T-helper 1 cell treated with Interleukin-12 subunit alpha and Interleukin-12 subunit beta and Interleukin-4 antibody, amounts not matched to agents 30 μg/mL and 1 μg/mL, for 36 hours (primary cell): Measurements from ENCODE around the gene ACOXL.
A peak's percentile ranks its signal among the peaks of the same experiment; 100 is the strongest.
"Not testable (repeated sequence)": the region's sequence is repeated elsewhere in the genome, so short reads cannot be mapped to it uniquely, and the experiment has no call there.

Experiments
- H3K27ac Mint-ChIP-seq: one replicate; pipeline ENCODE4 v1.8.0; 2021; ENCODE audit warnings: mild to moderate bottlenecking, mixed read lengths
- H3K27me3 Mint-ChIP-seq: one replicate; pipeline ENCODE4 v1.8.0; 2021; ENCODE audit warnings: low read depth, mixed read lengths
- H3K36me3 Mint-ChIP-seq: one replicate; pipeline ENCODE4 v1.8.0; 2021; ENCODE audit warnings: low read depth, mixed read lengths
- H3K4me1 Mint-ChIP-seq: one replicate; pipeline ENCODE4 v1.8.0; 2021; ENCODE audit warnings: low read depth, mixed read lengths
- H3K4me3 Mint-ChIP-seq: one replicate; pipeline ENCODE4 v1.8.0; 2021; ENCODE audit warnings: mild to moderate bottlenecking, moderate library complexity, mixed read lengths
- H3K9me3 Mint-ChIP-seq: one replicate; pipeline ENCODE4 v1.8.0; 2021; ENCODE audit warnings: mixed read lengths

The ACOXL gene

GRCh38 chr2:110852541-110853263, 120.3 kb downstream of the ACOXL start:
- no peak overlapping the region for H3K4me3 Mint-ChIP-seq
- peaks cover 6% of the 10 kb centered on the region for H3K36me3 Mint-ChIP-seq
- no peaks in the 10 kb centered on the region for H3K9me3 Mint-ChIP-seq
- H3K27me3 Mint-ChIP-seq = peaks cover 36% of the 10 kb centered on the region
- H3K4me1 Mint-ChIP-seq = peaks cover 42% of the 10 kb centered on the region
- peak overlapping the region; percentile 60 for H3K27ac Mint-ChIP-seq

GRCh38 chr2:110853516-110853915, 121.1 kb downstream of the ACOXL start:
- Mint-ChIP-seq H3K4me3 (no peak overlapping the region), H3K27ac (no peak overlapping the region)

GRCh38 chr2:110853948-110854347, 121.6 kb downstream of the ACOXL start:
- Mint-ChIP-seq H3K4me3 (no peak overlapping the region), H3K36me3 (peaks cover 4% of the 10 kb centered on the region), H3K27ac (peak overlapping the region; percentile 28), H3K9me3 (no peaks in the 10 kb centered on the region), H3K4me1 (peaks cover 47% of the 10 kb centered on the region), H3K27me3 (peaks cover 42% of the 10 kb centered on the region)

More at GRCh38 chr2:110853516-110853915, 121.1 kb downstream of the ACOXL start:
- Mint-ChIP-seq H3K36me3 (peaks cover 6% of the 10 kb centered on the region), H3K27me3 (peaks cover 41% of the 10 kb centered on the region), H3K4me1 (peaks cover 45% of the 10 kb centered on the region), H3K9me3 (no peaks in the 10 kb centered on the region)

- peaks cover 46% of the 10 kb centered on the region for H3K27me3 Mint-ChIP-seq
- no peak overlapping the region for H3K27ac Mint-ChIP-seq
- peaks cover 4% of the 10 kb centered on the region for H3K36me3 Mint-ChIP-seq
- no peaks in the 10 kb centered on the region for H3K9me3 Mint-ChIP-seq
- no peak overlapping the region for H3K4me3 Mint-ChIP-seq
- H3K4me1 Mint-ChIP-seq = peaks cover 49% of the 10 kb centered on the region
Measured at GRCh38 chr2:110854355-110855081, 122.1 kb downstream of the ACOXL start.

- peaks cover 58% of the 10 kb centered on the region for H3K4me1 Mint-ChIP-seq
- peaks cover 55% of the 10 kb centered on the region for H3K27me3 Mint-ChIP-seq
- not testable (repeated sequence) for H3K27ac Mint-ChIP-seq, H3K36me3 Mint-ChIP-seq, H3K4me3 Mint-ChIP-seq, H3K9me3 Mint-ChIP-seq
Measured at GRCh38 chr2:110855841-110856240, 123.5 kb downstream of the ACOXL start.

GRCh38 chr2:110858135-110858725, 125.9 kb downstream of the ACOXL start:
- peaks cover 68% of the 10 kb centered on the region for H3K27me3 Mint-ChIP-seq
- peak overlapping the region; percentile 79 for H3K27ac Mint-ChIP-seq
- H3K9me3 Mint-ChIP-seq = no peaks in the 10 kb centered on the region
- H3K4me1 Mint-ChIP-seq = peaks cover 48% of the 10 kb centered on the region
- H3K4me3 Mint-ChIP-seq = peak overlapping the region; percentile 75
- peaks cover 4% of the 10 kb centered on the region for H3K36me3 Mint-ChIP-seq

- Mint-ChIP-seq H3K4me1 (peaks cover 47% of the 10 kb centered on the region), H3K36me3 (peaks cover 4% of the 10 kb centered on the region), H3K9me3 (no peaks in the 10 kb centered on the region), H3K4me3 (peak overlapping the region; percentile 75), H3K27ac (peak overlapping the region; percentile 79), H3K27me3 (peaks cover 68% of the 10 kb centered on the region)
Measured at GRCh38 chr2:110858993-110859701, 126.8 kb downstream of the ACOXL start.

GRCh38 chr2:110860630-110861029, 128.3 kb downstream of the ACOXL start:
- peak overlapping the region; percentile 42 for H3K27ac Mint-ChIP-seq
- H3K9me3 Mint-ChIP-seq = no peaks in the 10 kb centered on the region
- H3K4me1 Mint-ChIP-seq = peaks cover 51% of the 10 kb centered on the region
- peaks cover 54% of the 10 kb centered on the region for H3K27me3 Mint-ChIP-seq
- peak overlapping the region; percentile 49 for H3K4me3 Mint-ChIP-seq
- H3K36me3 Mint-ChIP-seq = peaks cover 5% of the 10 kb centered on the region

GRCh38 chr2:110861616-110862260, 129.4 kb downstream of the ACOXL start:
- H3K4me3 Mint-ChIP-seq = no peak overlapping the region
- peaks cover 62% of the 10 kb centered on the region for H3K4me1 Mint-ChIP-seq
- H3K27ac Mint-ChIP-seq = no peak overlapping the region
- peaks cover 43% of the 10 kb centered on the region for H3K27me3 Mint-ChIP-seq
- H3K36me3 Mint-ChIP-seq = peaks cover 2% of the 10 kb centered on the region
- H3K9me3 Mint-ChIP-seq = no peaks in the 10 kb centered on the region

- Mint-ChIP-seq H3K4me3 (no peak overlapping the region), H3K27ac (no peak overlapping the region), H3K4me1 (peaks cover 69% of the 10 kb centered on the region), H3K9me3 (no peaks in the 10 kb centered on the region), H3K27me3 (peaks cover 45% of the 10 kb centered on the region), H3K36me3 (peaks cover 7% of the 10 kb centered on the region)
Measured at GRCh38 chr2:110863726-110864125, 131.4 kb downstream of the ACOXL start.

- no peak overlapping the region for H3K27ac Mint-ChIP-seq
- peaks cover 45% of the 10 kb centered on the region for H3K27me3 Mint-ChIP-seq
- peaks cover 67% of the 10 kb centered on the region for H3K4me1 Mint-ChIP-seq
- no peaks in the 10 kb centered on the region for H3K9me3 Mint-ChIP-seq
- no peak overlapping the region for H3K4me3 Mint-ChIP-seq
- H3K36me3 Mint-ChIP-seq = peaks cover 7% of the 10 kb centered on the region
Measured at GRCh38 chr2:110864176-110864575, 131.8 kb downstream of the ACOXL start.

- Mint-ChIP-seq H3K27ac (peak overlapping the region; percentile 74), H3K4me1 (peaks cover 66% of the 10 kb centered on the region), H3K4me3 (peak overlapping the region; percentile 30), H3K36me3 (peaks cover 7% of the 10 kb centered on the region), H3K27me3 (peaks cover 44% of the 10 kb centered on the region), H3K9me3 (no peaks in the 10 kb centered on the region)
Measured at GRCh38 chr2:110864731-110865130, 132.4 kb downstream of the ACOXL start.

- Mint-ChIP-seq H3K27me3 (peaks cover 39% of the 10 kb centered on the region), H3K4me1 (peaks cover 67% of the 10 kb centered on the region), H3K9me3 (no peaks in the 10 kb centered on the region), H3K27ac (peak overlapping the region; percentile 74), H3K36me3 (peaks cover 7% of the 10 kb centered on the region), H3K4me3 (peak overlapping the region; percentile 30)
Measured at GRCh38 chr2:110865188-110865587, 132.8 kb downstream of the ACOXL start.

- peaks cover 65% of the 10 kb centered on the region for H3K4me1 Mint-ChIP-seq
Measured at GRCh38 chr2:110866045-110866444, 133.7 kb downstream of the ACOXL start.

More at GRCh38 chr2:110866045-110866444, 133.7 kb downstream of the ACOXL start:
- Mint-ChIP-seq H3K4me3 (peak overlapping the region; percentile 47), H3K27ac (peak overlapping the region; percentile 60), H3K27me3 (peaks cover 31% of the 10 kb centered on the region), H3K9me3 (no peaks in the 10 kb centered on the region), H3K36me3 (peaks cover 9% of the 10 kb centered on the region)
